Measurements from ENCODE around the gene ADAMTSL4.
"Not testable (repeated sequence)": the region's sequence is repeated elsewhere in the genome, so short reads cannot be mapped to it uniquely, and the experiment has no call there.

ADAMTSL4 gene

DNA sequence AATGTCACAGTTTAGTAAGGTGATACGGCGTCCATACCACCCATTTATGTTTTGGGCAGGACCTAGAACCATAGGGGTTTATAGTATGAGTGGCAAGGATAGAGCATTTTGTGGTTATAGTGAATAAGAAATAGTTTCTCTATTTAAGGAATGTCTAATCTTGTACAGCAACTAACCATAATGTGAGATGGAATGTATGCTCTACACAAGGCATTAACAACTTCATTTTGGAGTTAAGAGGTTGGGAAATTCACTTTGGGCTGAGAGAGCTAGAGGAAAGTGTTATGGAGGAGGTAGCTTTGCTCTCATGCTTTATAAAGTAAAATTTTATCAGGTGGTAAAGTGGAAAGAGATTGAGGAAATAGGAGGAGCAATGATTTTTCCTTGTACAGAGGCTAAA is 33.2 kb downstream of the ADAMTSL4 start:
- DNase-seq (ENCODE audit: low read depth): peak; percentile 59
- TF ChIP-seq, protein P1, sequence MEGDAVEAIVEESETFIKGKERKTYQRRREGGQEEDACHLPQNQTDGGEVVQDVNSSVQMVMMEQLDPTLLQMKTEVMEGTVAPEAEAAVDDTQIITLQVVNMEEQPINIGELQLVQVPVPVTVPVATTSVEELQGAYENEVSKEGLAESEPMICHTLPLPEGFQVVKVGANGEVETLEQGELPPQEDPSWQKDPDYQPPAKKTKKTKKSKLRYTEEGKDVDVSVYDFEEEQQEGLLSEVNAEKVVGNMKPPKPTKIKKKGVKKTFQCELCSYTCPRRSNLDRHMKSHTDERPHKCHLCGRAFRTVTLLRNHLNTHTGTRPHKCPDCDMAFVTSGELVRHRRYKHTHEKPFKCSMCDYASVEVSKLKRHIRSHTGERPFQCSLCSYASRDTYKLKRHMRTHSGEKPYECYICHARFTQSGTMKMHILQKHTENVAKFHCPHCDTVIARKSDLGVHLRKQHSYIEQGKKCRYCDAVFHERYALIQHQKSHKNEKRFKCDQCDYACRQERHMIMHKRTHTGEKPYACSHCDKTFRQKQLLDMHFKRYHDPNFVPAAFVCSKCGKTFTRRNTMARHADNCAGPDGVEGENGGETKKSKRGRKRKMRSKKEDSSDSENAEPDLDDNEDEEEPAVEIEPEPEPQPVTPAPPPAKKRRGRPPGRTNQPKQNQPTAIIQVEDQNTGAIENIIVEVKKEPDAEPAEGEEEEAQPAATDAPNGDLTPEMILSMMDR (conservative IDR thresholded peaks at IDR 0.05; ENCODE audit: low read depth, low read length): no peak
- H3K4me3 ChIP-seq (ENCODE audit: low read depth, low read length): no peak overlapping the region

GRCh38 chr1:150596095-150596892 is 47.1 kb downstream of the ADAMTSL4 start:
- TF ChIP-seq, protein P1 (conservative IDR thresholded peaks at IDR 0.05; ENCODE audit: low read depth, low read length): no peak

GRCh38 chr1:150596976-150597375 is 47.8 kb downstream of the ADAMTSL4 start:
- H3K4me3 ChIP-seq (ENCODE audit: low read depth, low read length): no peak overlapping the region
- DNase-seq (ENCODE audit: low read depth): no peak
- TF ChIP-seq, protein P1 (conservative IDR thresholded peaks at IDR 0.05; ENCODE audit: low read depth, low read length): no peak

More at GRCh38 chr1:150596095-150596892, 47.1 kb downstream of the ADAMTSL4 start:
- no peak overlapping the region for H3K4me3 ChIP-seq (ENCODE audit: low read depth, low read length)
- no peak for DNase-seq (ENCODE audit: low read depth)

DNA sequence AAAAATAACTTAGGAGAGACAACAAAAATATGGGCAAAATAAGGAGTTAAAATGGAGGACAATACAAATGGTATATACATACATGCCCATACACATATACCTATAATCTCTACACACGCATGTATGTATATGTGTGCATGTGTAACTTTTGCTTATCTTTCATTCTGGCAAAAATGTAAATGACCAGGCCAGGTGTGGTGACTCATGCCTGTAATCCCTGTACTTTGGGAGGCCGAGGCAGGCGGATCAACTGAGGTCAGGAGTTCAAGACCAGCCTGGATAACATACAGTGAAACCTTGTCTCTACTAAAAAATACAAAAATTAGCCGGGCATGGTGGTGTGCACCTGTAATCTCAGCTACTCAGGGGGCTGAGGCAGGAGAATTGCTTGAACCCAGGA is 49.1 kb downstream of the ADAMTSL4 start:
- DNase-seq (ENCODE audit: low read depth); H3K4me3 ChIP-seq (ENCODE audit: low read depth, low read length): not testable (repeated sequence)

DNA sequence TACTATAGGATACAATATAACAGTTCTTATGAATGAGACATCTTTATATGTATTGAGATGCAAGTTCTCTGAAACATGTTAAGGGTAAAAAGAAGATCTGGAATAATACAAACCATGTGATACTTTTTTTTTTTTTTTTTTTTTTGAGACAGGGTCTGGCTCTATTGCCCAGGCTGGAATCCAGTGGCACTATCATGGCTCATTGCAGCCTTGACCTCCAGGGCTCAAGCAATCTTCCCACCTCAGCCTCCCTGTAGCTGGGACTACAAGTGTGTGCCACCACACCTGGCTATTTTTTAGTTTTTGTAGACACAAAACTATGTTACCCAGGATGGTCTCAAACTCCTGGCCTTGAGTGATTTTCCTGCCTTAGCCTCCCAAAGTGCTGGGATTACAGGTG is 52.3 kb downstream of the ADAMTSL4 start:
- no peak overlapping the region for H3K4me3 ChIP-seq (ENCODE audit: low read depth, low read length)
- TF ChIP-seq, protein P1 (conservative IDR thresholded peaks at IDR 0.05; ENCODE audit: low read depth, low read length): no peak
- no peak for DNase-seq (ENCODE audit: low read depth)

DNA sequence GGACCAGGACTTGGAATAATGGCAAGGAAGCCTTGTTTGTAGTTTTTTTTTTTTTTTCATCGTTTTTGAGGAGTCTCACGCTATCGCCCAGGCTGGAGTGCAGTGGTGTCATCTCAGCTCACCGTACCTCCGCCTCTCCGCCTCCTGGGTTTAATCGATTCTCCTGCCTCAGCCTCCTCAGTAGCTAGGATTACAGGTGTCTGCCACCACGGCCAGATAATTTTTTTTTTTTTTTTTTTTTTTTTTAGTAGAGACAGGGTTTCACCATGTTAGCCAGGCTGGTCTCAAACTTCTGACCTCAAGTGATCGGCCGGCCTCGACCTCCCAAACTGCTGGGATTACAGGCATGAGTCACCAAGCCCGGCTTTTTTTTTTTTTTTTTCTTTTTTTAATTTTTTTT is 53.2 kb downstream of the ADAMTSL4 start:
- not testable (repeated sequence) for DNase-seq (ENCODE audit: low read depth); H3K4me3 ChIP-seq (ENCODE audit: low read depth, low read length)

DNA sequence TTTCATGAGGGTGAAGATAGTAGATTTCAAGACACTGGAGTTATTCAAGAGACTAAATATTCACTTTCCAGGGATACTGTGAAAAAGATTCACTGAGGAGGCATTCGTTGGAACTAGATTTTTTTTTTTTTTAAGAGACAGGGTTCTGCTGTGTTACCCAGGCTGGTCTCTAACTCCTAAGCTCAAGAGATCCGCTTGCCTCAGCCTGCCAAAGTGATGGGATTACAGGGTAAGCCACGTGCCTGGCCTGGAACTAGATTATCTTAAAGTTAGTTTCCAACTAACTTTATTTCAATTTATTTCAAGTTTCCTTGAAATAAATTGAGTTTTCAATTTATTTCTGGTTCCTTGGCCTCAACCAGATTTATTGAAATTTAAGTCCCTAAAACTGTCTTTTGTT is 54.5 kb downstream of the ADAMTSL4 start:
- TF ChIP-seq, protein P1 (conservative IDR thresholded peaks at IDR 0.05; ENCODE audit: low read depth, low read length): no peak
- no peak for DNase-seq (ENCODE audit: low read depth)
- H3K4me3 ChIP-seq (ENCODE audit: low read depth, low read length): no peak overlapping the region

DNA sequence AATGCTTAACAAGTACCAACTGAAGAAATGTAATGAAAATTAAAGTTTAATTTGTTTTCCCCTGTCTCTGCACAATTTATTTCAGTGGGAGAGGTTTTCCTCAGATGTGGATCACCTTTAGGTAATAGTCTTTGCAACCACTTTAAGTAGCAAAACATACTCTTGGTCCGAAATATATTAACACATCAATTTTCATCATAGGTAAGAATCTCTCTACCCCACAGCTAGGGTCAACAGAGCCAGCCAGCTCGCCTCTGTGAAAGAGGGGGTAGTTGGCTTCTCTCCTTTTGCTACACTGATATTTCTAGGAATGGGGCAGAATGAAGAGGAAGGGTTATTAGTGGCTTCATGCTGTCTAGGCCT is 55.0 kb downstream of the ADAMTSL4 start:
- H3K4me3 ChIP-seq (ENCODE audit: low read depth, low read length): no peak overlapping the region
- no peak for DNase-seq (ENCODE audit: low read depth)
- TF ChIP-seq, protein P1 (conservative IDR thresholded peaks at IDR 0.05; ENCODE audit: low read depth, low read length): no peak

- not testable (repeated sequence) for H3K4me3 ChIP-seq (ENCODE audit: low read depth, low read length); DNase-seq (ENCODE audit: low read depth)
Observed at GRCh38 chr1:150605451-150605731, 56.2 kb downstream of the ADAMTSL4 start.
